Liver (tissue), 3 donors: ENCODE measurements around the gene NOS2.
"Not testable (repeated sequence)": the region's sequence is repeated elsewhere in the genome, so short reads cannot be mapped to it uniquely, and the experiment has no call there.

Experiments used
- EGR1 ChIP-seq, 2 donors: IDR thresholded peaks; 2 replicates each; pipeline ENCODE4 v1.6.1; 2016 to 2018; ENCODE audit warnings: antibody characterized with exemption in 2 of 2, low read depth in 2 of 2
- FOXA1 ChIP-seq: IDR thresholded peaks from 2 replicates; pipeline ENCODE4 v1.6.1; 2016; ENCODE audit warnings: antibody characterized with exemption
- JUND ChIP-seq, 2 donors: IDR thresholded peaks; 2 replicates each; pipeline ENCODE4 v1.6.1; 2016; ENCODE audit warnings: antibody characterized with exemption in 2 of 2
- NR2F2 ChIP-seq: IDR thresholded peaks from 2 replicates; pipeline ENCODE4 v1.6.1; 2016; ENCODE audit warnings: antibody characterized with exemption
- RAD21 ChIP-seq, 2 donors: IDR thresholded peaks; 2 replicates each; pipeline ENCODE4 v1.6.1; 2016; ENCODE audit warnings: antibody characterized with exemption in 2 of 2, mild to moderate bottlenecking in 2 of 2
- RXRA ChIP-seq, 2 donors: IDR thresholded peaks; 2 replicates each; pipeline ENCODE4 v1.6.1; 2017 to 2018; ENCODE audit warnings: antibody characterized with exemption in 2 of 2, mild to moderate bottlenecking in 1 of 2
- SP1 ChIP-seq: IDR thresholded peaks from 2 replicates; pipeline ENCODE4 v1.6.1; 2018; ENCODE audit warnings: antibody characterized with exemption, mild to moderate bottlenecking
- TF ChIP-seq, protein P1 (sequence below): fragments of 150-350 bp; IDR thresholded peaks from 2 replicates; pipeline ENCODE4 v1.5.1; 2017; ENCODE audit warnings: improper control_type of control experiment, low read depth, low read length; ENCODE audit not compliant: missing input control
- TF ChIP-seq, protein P2 (sequence below): IDR thresholded peaks from 2 replicates; pipeline ENCODE4 v1.6.1; 2016; ENCODE audit warnings: antibody characterized with exemption, mild to moderate bottlenecking
- TF ChIP-seq, protein P3 (sequence below): IDR thresholded peaks from 2 replicates; pipeline ENCODE4 v1.6.1; 2016; ENCODE audit warnings: antibody characterized with exemption
- TF ChIP-seq, protein P4 (sequence below): IDR thresholded peaks from 2 replicates; pipeline ENCODE4 v1.6.1; 2016; ENCODE audit warnings: antibody characterized with exemption
- TF ChIP-seq, protein P5 (sequence below): IDR thresholded peaks from 2 replicates; pipeline ENCODE4 v1.6.1; 2016; ENCODE audit warnings: antibody characterized with exemption
- donor health status: healthy.
- donor health status: healthy.

DNA sequence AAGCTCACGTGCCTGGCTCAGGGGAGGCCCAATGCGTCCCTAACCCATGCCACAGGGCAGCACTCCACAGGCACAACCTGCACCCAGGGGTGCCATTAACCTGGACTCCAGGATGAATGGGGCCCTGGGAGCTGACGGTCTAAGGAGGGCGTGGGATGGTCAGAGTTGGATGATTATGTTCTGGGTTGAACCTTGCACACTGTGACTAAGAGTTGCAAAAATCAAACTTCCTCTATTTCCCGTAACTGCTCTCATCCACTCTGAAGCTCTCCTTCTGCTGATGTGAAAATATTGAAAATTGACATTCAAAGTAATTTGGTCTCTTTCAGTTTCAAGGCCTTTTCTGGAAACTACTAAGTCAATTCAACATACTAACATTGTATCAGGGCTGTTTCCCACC is 54.0 kb downstream of the NOS2 start:
- not testable (repeated sequence) for TF ChIP-seq RAD21 (IDR thresholded peaks at IDR 0.05); SP1; EGR1 (IDR thresholded peaks at IDR 0.05; ENCODE audit: low read depth in 2 of 2); FOXA1; JUND (IDR thresholded peaks at IDR 0.05); RXRA (IDR thresholded peaks at IDR 0.05); NR2F2
- TF ChIP-seq, protein P1, sequence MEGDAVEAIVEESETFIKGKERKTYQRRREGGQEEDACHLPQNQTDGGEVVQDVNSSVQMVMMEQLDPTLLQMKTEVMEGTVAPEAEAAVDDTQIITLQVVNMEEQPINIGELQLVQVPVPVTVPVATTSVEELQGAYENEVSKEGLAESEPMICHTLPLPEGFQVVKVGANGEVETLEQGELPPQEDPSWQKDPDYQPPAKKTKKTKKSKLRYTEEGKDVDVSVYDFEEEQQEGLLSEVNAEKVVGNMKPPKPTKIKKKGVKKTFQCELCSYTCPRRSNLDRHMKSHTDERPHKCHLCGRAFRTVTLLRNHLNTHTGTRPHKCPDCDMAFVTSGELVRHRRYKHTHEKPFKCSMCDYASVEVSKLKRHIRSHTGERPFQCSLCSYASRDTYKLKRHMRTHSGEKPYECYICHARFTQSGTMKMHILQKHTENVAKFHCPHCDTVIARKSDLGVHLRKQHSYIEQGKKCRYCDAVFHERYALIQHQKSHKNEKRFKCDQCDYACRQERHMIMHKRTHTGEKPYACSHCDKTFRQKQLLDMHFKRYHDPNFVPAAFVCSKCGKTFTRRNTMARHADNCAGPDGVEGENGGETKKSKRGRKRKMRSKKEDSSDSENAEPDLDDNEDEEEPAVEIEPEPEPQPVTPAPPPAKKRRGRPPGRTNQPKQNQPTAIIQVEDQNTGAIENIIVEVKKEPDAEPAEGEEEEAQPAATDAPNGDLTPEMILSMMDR: not testable (repeated sequence)
- TF ChIP-seq, protein P2, sequence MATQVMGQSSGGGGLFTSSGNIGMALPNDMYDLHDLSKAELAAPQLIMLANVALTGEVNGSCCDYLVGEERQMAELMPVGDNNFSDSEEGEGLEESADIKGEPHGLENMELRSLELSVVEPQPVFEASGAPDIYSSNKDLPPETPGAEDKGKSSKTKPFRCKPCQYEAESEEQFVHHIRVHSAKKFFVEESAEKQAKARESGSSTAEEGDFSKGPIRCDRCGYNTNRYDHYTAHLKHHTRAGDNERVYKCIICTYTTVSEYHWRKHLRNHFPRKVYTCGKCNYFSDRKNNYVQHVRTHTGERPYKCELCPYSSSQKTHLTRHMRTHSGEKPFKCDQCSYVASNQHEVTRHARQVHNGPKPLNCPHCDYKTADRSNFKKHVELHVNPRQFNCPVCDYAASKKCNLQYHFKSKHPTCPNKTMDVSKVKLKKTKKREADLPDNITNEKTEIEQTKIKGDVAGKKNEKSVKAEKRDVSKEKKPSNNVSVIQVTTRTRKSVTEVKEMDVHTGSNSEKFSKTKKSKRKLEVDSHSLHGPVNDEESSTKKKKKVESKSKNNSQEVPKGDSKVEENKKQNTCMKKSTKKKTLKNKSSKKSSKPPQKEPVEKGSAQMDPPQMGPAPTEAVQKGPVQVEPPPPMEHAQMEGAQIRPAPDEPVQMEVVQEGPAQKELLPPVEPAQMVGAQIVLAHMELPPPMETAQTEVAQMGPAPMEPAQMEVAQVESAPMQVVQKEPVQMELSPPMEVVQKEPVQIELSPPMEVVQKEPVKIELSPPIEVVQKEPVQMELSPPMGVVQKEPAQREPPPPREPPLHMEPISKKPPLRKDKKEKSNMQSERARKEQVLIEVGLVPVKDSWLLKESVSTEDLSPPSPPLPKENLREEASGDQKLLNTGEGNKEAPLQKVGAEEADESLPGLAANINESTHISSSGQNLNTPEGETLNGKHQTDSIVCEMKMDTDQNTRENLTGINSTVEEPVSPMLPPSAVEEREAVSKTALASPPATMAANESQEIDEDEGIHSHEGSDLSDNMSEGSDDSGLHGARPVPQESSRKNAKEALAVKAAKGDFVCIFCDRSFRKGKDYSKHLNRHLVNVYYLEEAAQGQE: not testable (repeated sequence)
- TF ChIP-seq, protein P3, sequence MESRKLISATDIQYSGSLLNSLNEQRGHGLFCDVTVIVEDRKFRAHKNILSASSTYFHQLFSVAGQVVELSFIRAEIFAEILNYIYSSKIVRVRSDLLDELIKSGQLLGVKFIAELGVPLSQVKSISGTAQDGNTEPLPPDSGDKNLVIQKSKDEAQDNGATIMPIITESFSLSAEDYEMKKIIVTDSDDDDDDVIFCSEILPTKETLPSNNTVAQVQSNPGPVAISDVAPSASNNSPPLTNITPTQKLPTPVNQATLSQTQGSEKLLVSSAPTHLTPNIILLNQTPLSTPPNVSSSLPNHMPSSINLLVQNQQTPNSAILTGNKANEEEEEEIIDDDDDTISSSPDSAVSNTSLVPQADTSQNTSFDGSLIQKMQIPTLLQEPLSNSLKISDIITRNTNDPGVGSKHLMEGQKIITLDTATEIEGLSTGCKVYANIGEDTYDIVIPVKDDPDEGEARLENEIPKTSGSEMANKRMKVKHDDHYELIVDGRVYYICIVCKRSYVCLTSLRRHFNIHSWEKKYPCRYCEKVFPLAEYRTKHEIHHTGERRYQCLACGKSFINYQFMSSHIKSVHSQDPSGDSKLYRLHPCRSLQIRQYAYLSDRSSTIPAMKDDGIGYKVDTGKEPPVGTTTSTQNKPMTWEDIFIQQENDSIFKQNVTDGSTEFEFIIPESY: not testable (repeated sequence)
- TF ChIP-seq, protein P4, sequence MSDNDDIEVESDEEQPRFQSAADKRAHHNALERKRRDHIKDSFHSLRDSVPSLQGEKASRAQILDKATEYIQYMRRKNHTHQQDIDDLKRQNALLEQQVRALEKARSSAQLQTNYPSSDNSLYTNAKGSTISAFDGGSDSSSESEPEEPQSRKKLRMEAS: not testable (repeated sequence)
- TF ChIP-seq, protein P5, sequence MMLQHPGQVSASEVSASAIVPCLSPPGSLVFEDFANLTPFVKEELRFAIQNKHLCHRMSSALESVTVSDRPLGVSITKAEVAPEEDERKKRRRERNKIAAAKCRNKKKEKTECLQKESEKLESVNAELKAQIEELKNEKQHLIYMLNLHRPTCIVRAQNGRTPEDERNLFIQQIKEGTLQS: not testable (repeated sequence)
